ENCODE measurements around the gene COL5A3.
"Not testable (repeated sequence)": the region's sequence is repeated elsewhere in the genome, so short reads cannot be mapped to it uniquely, and the experiment has no call there.

Gene COL5A3

GRCh38 chr19:9937001-9937411 is 73.3 kb downstream of the COL5A3 start:
- DNase-seq (ENCODE audit: low spot score), result no peak

- no peak for DNase-seq (ENCODE audit: low spot score)
Measured at GRCh38 chr19:9936326-9937000, 73.8 kb downstream of the COL5A3 start, which contains the start of gene OLFM2. Gene OLFM2 (minus strand): TSS chr19:9936515. CDS start chr19:9936366, 149 bp downstream.

GRCh38 chr19:9935506-9936325 is 74.6 kb downstream of the COL5A3 start:
- DNase-seq (ENCODE audit: low spot score), result no peak

- DNase-seq (ENCODE audit: low spot score), result peak; percentile 84
Measured at GRCh38 chr19:9934132-9934950, 76.0 kb downstream of the COL5A3 start.

GRCh38 chr19:9932835-9933234 is 77.5 kb downstream of the COL5A3 start:
- DNase-seq (ENCODE audit: low spot score), result no peak

- no peak for DNase-seq (ENCODE audit: low spot score)
Measured at GRCh38 chr19:9931629-9932028, 78.7 kb downstream of the COL5A3 start.

- no peak for DNase-seq (ENCODE audit: low spot score)
Measured at GRCh38 chr19:9923440-9923839, 86.9 kb downstream of the COL5A3 start.

GRCh38 chr19:9922782-9923379 is 87.4 kb downstream of the COL5A3 start:
- DNase-seq (ENCODE audit: low spot score), result not testable (repeated sequence)

GRCh38 chr19:9917321-9917720 is 93.0 kb downstream of the COL5A3 start:
- peak; percentile 33 for DNase-seq (ENCODE audit: low spot score)

- no peak for DNase-seq (ENCODE audit: low spot score)
Measured at GRCh38 chr19:9916719-9917118, 93.6 kb downstream of the COL5A3 start.

GRCh38 chr19:9914315-9915207 is 95.7 kb downstream of the COL5A3 start:
- DNase-seq (ENCODE audit: low spot score), result peak; percentile 79

GRCh38 chr19:9914001-9914314 is 96.3 kb downstream of the COL5A3 start:
- DNase-seq (ENCODE audit: low spot score), result no peak

- no peak for DNase-seq (ENCODE audit: low spot score)
Measured at GRCh38 chr19:9913237-9914000, 96.9 kb downstream of the COL5A3 start.

- no peak for DNase-seq (ENCODE audit: low spot score)
Measured at GRCh38 chr19:9912551-9913236, 97.6 kb downstream of the COL5A3 start.

GRCh38 chr19:9911524-9912185 is 98.6 kb downstream of the COL5A3 start:
- DNase-seq (ENCODE audit: low spot score), result no peak

GRCh38 chr19:9910625-9911024 is 99.7 kb downstream of the COL5A3 start:
- DNase-seq (ENCODE audit: low spot score), result no peak
